DMS53 treated with DMSO at 0.1 percent for 48 hours (cell line): ENCODE measurements around the gene FAM156A.
"Not testable (repeated sequence)": the region's sequence is repeated elsewhere in the genome, so short reads cannot be mapped to it uniquely, and the experiment has no call there.

Experiments used
- DNase-seq: peaks from one replicate; lab custom pipeline; 2025; ENCODE audit not compliant: unreplicated experiment; lab: John Stamatoyannopoulos, UW

FAM156A gene

GRCh38 chrX:52966993-52967738 lies 8.8 kb upstream of the FAM156A start:
- DNase-seq = not testable (repeated sequence)

DNA sequence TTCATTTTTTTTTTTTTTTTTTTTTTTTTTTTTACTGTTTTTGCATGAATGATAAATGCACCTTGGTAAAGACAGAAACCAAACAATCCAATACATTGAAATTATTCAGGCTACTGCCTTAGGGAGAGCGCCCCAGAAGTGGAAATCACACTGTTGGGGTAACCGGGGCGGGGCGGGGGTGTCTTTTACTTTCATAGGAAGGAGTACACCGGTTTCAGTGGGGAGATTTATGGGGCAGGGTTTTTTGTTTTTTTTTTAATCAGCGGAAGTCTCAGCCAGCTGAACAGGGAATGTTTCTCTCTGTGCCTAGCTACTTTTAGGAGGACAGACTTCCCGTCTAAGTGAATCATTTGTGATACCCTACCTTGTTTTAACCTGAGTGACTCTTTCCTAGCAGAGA lies 643 bp upstream of the FAM156A start:
- not testable (repeated sequence) for DNase-seq

- DNase-seq = not testable (repeated sequence)
Measured at GRCh38 chrX:52949884-52950283, 8.4 kb downstream of the FAM156A start.

DNA sequence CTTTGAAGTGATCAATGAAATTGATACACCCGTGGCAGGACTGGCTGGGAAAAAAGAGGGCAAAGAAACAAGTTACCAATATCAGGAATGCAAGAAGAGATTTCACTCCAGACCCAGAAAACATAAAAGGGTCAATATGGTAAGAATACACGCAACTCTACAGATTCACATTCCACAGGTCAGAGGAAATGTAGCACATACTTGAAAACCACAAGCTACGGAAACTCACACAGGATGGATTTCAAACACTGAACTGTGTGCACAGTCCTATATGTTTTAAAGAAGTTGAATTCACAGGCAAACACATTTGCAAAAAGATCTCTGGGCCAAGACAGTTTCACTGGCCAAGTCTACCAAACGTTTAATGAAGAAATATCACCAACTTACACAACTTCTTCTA lies 9.0 kb downstream of the FAM156A start:
- DNase-seq = not testable (repeated sequence)

GRCh38 chrX:52948265-52948664 lies 10.1 kb downstream of the FAM156A start:
- DNase-seq = not testable (repeated sequence)

DNA sequence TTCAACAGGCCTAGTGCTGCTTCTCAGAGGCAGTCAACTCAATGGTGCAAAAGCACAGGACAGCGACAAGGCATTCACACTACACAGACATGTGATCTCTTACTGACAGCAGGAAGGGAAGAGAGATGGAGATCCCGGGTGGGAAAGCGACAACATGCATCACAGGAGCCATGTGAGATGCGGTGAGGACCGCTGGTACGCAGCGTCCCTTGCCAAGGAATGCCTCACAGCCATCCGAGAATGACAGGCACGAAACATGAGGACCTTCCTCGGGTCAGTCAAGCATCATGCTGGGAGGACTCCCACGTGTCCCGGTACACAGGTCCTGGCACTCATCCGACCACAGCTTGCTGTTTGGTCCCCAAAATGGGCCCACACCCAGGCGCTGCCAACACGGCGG lies 10.8 kb downstream of the FAM156A start:
- not testable (repeated sequence) for DNase-seq

DNA sequence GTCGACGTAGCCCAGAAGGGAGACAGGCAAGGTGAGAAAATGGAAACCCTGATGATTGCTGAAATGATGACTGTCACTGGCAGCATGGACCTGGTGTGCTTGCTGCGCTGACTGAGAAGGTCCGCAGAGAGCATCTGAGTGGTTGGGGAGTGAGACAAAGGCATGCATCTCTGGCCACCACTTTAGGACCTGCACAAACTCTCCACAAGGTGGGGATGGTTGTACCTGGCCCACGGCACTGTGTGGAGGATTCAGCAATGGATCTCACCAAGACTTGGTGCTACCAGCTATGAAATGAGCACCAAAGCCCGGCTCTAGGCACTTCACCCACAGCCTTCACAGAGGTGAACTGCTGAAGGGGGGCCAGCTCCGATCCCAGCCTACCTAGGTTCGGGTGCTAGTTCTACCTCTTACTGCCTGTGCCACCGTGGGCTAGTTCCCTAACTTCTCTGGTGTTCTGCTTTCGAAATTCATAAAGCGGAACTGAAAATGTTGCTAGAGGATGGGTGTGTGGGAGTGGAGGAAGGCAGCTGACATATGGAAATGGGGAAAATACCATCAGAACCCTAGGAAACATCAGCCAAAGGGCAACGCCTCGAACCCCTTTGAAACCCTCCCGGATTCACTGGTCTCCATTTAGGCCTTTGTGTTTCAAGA lies 12.4 kb downstream of the FAM156A start:
- not testable (repeated sequence) for DNase-seq

- DNase-seq = not testable (repeated sequence)
Measured at GRCh38 chrX:52941728-52942127, 16.6 kb downstream of the FAM156A start.

- DNase-seq = not testable (repeated sequence)
Measured at GRCh38 chrX:52940704-52941103, 17.6 kb downstream of the FAM156A start.

GRCh38 chrX:52935470-52935784 lies 22.9 kb downstream of the FAM156A start:
- not testable (repeated sequence) for DNase-seq

GRCh38 chrX:52934704-52935469 lies 23.4 kb downstream of the FAM156A start:
- peak; percentile 85 for DNase-seq

DNA sequence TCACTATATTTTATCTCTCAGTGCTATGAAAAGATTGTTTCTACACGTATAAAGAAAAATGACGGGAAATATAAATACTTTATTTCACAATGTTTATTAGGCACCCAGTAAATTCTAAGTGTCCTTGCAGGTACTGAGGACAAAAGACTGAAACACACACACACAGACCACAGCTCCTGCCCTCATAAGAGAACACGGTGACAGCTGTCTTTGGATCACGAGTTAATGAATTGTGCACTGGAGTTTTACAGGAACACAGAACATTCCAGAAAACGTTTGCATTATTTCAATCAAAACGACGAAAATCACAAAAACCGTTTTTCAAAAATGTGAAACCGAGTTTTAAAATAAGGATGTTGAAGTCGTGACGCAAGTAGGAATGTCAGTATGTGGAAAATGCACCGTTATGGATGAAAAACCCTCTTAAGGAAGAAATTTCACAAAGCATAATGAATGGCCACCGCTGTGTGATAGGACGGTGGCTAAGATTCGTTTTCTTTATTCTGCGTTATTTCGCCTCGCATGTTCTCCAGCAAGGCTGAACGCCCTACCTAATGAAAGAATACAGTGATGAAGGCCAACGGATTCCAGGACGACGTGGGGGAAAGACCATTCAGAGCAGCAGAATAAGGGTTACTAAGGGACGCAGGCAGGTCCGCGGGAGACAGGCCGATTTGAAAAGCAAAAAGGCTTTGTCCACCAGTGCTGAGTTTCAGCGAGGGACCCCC lies 24.2 kb downstream of the FAM156A start:
- DNase-seq = no peak

DNA sequence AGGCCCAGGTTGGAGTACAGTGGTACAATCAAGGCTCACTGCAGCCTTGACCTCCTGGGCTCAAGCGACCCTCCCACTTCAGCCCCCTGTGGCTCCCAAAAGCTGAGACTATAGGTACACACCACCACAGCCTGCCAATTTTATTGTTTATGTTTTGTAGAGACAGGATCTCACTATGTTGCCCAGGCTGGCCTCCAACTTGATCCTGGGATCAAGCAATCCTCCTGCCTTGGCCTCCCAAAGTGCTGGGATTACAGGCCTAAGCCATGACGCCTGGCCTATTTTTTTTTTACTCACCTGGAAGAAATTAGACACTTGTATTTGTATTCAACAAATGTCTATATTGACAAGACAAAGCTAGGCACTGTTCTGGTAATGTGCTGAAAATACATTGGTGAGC lies 25.1 kb downstream of the FAM156A start:
- no peak for DNase-seq

- not testable (repeated sequence) for DNase-seq
Measured at GRCh38 chrX:52930214-52930613, 28.1 kb downstream of the FAM156A start.

GRCh38 chrX:52923781-52924241 lies 34.5 kb downstream of the FAM156A start:
- DNase-seq = no peak

DNA sequence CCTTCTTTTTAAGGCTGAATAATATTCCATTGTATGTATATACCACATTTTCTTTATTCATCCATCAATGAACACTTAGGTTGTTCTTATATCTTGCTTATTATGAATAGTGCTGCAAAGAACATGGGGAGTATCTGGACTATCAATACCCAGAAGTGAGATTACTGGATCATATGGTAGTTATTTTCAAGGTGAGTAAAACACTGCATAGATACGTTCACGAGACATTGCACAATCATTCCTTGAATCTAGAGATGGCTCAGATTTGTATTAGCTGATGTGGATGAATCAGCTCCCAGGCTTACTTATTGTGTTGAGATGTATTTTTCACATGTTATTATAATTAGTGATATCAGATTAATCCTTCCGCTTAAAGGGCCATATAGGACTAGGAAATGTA lies 43.6 kb downstream of the FAM156A start:
- not testable (repeated sequence) for DNase-seq

GRCh38 chrX:52913681-52914080 lies 44.6 kb downstream of the FAM156A start:
- DNase-seq = not testable (repeated sequence)

DNA sequence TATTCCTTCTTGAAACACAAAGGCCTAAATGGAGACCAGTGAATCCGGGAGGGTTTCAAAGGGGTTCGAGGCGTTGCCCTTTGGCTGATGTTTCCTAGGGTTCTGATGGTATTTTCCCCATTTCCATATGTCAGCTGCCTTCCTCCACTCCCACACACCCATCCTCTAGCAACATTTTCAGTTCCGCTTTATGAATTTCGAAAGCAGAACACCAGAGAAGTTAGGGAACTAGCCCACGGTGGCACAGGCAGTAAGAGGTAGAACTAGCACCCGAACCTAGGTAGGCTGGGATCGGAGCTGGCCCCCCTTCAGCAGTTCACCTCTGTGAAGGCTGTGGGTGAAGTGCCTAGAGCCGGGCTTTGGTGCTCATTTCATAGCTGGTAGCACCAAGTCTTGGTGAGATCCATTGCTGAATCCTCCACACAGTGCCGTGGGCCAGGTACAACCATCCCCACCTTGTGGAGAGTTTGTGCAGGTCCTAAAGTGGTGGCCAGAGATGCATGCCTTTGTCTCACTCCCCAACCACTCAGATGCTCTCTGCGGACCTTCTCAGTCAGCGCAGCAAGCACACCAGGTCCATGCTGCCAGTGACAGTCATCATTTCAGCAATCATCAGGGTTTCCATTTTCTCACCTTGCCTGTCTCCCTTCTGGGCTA lies 48.9 kb downstream of the FAM156A start:
- not testable (repeated sequence) for DNase-seq

DNA sequence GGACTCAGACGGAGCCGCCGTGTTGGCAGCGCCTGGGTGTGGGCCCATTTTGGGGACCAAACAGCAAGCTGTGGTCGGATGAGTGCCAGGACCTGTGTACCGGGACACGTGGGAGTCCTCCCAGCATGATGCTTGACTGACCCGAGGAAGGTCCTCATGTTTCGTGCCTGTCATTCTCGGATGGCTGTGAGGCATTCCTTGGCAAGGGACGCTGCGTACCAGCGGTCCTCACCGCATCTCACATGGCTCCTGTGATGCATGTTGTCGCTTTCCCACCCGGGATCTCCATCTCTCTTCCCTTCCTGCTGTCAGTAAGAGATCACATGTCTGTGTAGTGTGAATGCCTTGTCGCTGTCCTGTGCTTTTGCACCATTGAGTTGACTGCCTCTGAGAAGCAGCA lies 50.4 kb downstream of the FAM156A start:
- DNase-seq = not testable (repeated sequence)

DNA sequence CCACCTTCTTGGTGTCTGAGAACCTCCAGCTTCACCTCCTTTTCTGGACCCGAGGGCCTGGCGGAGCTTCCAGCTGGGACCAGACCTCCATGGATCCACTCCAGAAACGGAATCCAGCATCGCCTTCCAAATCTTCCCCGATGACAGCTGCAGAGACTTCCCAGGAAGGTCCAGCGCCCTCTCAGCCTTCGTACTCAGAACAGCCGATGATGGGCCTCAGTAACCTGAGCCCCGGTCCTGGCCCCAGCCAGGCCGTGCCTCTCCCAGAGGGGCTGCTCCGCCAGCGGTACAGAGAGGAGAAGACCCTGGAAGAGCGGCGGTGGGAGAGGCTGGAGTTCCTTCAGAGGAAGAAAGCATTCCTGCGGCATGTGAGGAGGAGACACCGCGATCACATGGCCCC lies 51.2 kb downstream of the FAM156A start:
- not testable (repeated sequence) for DNase-seq
